K562 (cell line): ENCODE measurements around the gene ZNF26. TPM values are rescaled to one million over a fixed set of nuclear protein-coding genes. Genes with fewer than 3 reads are reported as not detected.

Experiments used
- HDAC1 ChIP-seq, 2 experiments: fragments of 450-650 bp; IDR thresholded peaks; 2 replicates each; pipeline ENCODE4 v1.6.1; 2016 to 2017; ENCODE audit warnings: inconsistent platforms in 1 of 2, mild to moderate bottlenecking in 1 of 2, moderate library complexity in 1 of 2
- HDAC6 ChIP-seq: IDR thresholded peaks from 2 replicates; pipeline ENCODE4 v1.6.1; 2012; ENCODE audit warnings: low read depth, mild to moderate bottlenecking, control low read depth, inconsistent platforms, low read length, moderate library complexity
- HDGF ChIP-seq: fragments of 450-650 bp; IDR thresholded peaks from 2 replicates; pipeline ENCODE4 v1.6.1; 2016
- MIER1 ChIP-seq: fragments of 450-650 bp; IDR thresholded peaks from 2 replicates; pipeline ENCODE4 v1.6.1; 2016; ENCODE audit warnings: antibody characterized with exemption, mild to moderate bottlenecking, low read depth
- PTBP1 ChIP-seq: fragments of 200-400 bp; formaldehyde crosslinking; IDR thresholded peaks from 2 replicates; pipeline ENCODE4 v1.6.1; 2017; ENCODE audit warnings: low read depth, low read length
- SP2 ChIP-seq: IDR thresholded peaks from 2 replicates; pipeline ENCODE4 v1.6.1; 2011; ENCODE audit warnings: mild to moderate bottlenecking, low read depth, low read length, moderate library complexity; ENCODE audit not compliant: poor library complexity, severe bottlenecking; ENCODE audit errors: extremely low read depth
- TBL1XR1 ChIP-seq, 2 experiments: IDR thresholded peaks; 2 replicates each; pipeline ENCODE4 v1.6.1; 2012; ENCODE audit warnings: improper control_type of control experiment in 2 of 2, low read length in 2 of 2, mild to moderate bottlenecking in 1 of 2
- ZC3H8 ChIP-seq: fragments of 450-650 bp; IDR thresholded peaks from 2 replicates; pipeline ENCODE4 v1.6.1; 2017
- polyA plus RNA-seq, 8 experiments: library from polyadenylated mRNA; depleted of rRNA in 4 of 8; stranded (reverse) in 5 of 8; unstranded in 3 of 8; fragments of >200 nt; fragmentation: Nextera tagmentation in 2 of 8; fragmentation: Illumina TruSeq in 1 of 8; extraction: Ambion mirVana in 2 of 8; extraction: Trizol in 1 of 8; gene quantifications; 2 replicates each; pipeline versions ENCODE4 v1.2.1 to v1.2.3, GENCODE V29; 2011 to 2014; ENCODE audit warnings: inconsistent platforms in 1 of 8, missing spikeins in 1 of 8
- total RNA-seq, 7 experiments: library from RNA; depleted of rRNA in 6 of 7; stranded (reverse); fragments of >200 nt in 6 of 7; fragmentation: Illumina TruSeq in 2 of 7; extraction: Trizol in 2 of 7; gene quantifications; 2 replicates each; pipeline versions ENCODE4 v1.2.1 to v1.2.3, GENCODE V29; 2011 to 2021; ENCODE audit warnings: low replicate concordance in 1 of 7
- TF ChIP-seq, protein P1 (sequence below): sonication (generic); formaldehyde crosslinking; IDR thresholded peaks from 2 replicates; pipeline ENCODE4 v1.8.0; 2022; ENCODE audit warnings: mild to moderate bottlenecking, low read depth, missing genetic modification reagents
- TF ChIP-seq, protein P2 (sequence below): fragments of 450-650 bp; IDR thresholded peaks from 2 replicates; pipeline ENCODE4 v1.6.1; 2014; ENCODE audit warnings: low read depth, mild to moderate bottlenecking, moderate library complexity, borderline replicate concordance
- TF ChIP-seq, protein P3 (sequence below): fragments of 250-450 bp; sonication (Bioruptor Pico); IDR thresholded peaks from 2 replicates; pipeline ENCODE4 v1.8.0; 2021; ENCODE audit warnings: moderate library complexity, mild to moderate bottlenecking, inconsistent platforms
- TF ChIP-seq, protein P4 (sequence below): fragments of 200-800 bp; sonication (Bioruptor generic); IDR thresholded peaks from 2 replicates; pipeline ENCODE4 v1.6.1; 2016; ENCODE audit warnings: missing genetic modification characterization, missing compliant biosample characterization
- TF ChIP-seq, protein P5 (sequence below): fragments of 450-650 bp; IDR thresholded peaks from 2 replicates; pipeline ENCODE4 v1.6.1; 2016; ENCODE audit warnings: borderline replicate concordance

The ZNF26 gene
- total and polyA plus RNA-seq, 9 of the 15 experiments (the other 6 are each of a cell fraction or from before 2014, with no cell fraction given), result 1.2 to 14.1 (median 8.0) TPM

DNA sequence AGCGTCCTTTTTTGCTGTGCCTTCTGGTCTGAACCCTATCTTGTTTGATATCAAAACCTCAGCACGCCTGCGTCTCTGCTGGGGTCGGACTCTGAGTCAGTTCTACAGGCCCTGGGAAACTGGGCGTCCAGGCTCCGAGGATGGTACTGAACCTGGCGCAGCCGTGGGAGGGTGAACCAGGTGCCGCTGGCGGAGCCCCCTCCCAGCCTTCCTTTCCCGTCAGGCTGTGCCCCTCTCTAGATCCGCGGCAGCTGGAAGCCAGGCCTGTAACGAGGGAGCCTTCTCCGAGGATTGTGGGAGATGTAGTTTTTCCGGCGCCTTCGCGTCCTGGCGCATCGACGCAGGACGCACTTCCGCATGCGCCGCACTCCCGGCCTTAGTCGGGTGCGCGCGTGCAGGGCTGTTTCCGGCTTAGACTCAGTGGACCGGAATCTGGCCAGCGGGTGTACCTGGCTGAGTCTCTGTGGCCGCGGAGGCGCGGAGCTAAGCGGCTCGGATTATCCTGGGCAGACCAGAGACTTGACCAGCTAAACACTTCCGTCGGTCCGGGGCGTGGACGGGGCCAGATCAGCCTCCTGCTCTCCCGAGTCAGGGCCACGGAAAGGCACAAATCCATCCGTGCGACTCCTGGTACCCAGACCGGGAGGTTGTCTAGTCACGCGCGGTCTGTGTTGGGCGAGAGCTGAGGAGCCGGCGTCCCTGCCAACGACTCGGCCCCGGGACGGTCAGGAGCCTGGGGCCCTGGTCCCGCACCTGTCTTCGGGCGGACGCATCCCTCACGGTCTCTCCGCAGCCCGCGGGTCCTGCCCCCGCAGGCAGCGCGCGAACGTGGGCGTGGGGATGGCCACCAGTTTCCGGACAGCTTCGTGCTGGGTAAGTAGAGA, at the start of gene ZNF26 (continued):
- TF ChIP-seq, protein P1, sequence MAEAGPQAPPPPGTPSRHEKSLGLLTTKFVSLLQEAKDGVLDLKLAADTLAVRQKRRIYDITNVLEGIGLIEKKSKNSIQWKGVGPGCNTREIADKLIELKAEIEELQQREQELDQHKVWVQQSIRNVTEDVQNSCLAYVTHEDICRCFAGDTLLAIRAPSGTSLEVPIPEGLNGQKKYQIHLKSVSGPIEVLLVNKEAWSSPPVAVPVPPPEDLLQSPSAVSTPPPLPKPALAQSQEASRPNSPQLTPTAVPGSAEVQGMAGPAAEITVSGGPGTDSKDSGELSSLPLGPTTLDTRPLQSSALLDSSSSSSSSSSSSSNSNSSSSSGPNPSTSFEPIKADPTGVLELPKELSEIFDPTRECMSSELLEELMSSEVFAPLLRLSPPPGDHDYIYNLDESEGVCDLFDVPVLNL, result 0 out of 2 replicates have a peak, but pooled peaks have one; percentile 42
- no peak for TF ChIP-seq HDGF
- TF ChIP-seq SP2, result no peak
- peak; percentile 92 to 94 for TF ChIP-seq TBL1XR1 (IDR thresholded peaks at IDR 0.05; ENCODE audit: low read length in 2 of 2)
- TF ChIP-seq MIER1, result no peak
- TF ChIP-seq, protein P2, sequence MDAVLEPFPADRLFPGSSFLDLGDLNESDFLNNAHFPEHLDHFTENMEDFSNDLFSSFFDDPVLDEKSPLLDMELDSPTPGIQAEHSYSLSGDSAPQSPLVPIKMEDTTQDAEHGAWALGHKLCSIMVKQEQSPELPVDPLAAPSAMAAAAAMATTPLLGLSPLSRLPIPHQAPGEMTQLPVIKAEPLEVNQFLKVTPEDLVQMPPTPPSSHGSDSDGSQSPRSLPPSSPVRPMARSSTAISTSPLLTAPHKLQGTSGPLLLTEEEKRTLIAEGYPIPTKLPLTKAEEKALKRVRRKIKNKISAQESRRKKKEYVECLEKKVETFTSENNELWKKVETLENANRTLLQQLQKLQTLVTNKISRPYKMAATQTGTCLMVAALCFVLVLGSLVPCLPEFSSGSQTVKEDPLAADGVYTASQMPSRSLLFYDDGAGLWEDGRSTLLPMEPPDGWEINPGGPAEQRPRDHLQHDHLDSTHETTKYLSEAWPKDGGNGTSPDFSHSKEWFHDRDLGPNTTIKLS, result peak; percentile 86
- TF ChIP-seq, protein P3, sequence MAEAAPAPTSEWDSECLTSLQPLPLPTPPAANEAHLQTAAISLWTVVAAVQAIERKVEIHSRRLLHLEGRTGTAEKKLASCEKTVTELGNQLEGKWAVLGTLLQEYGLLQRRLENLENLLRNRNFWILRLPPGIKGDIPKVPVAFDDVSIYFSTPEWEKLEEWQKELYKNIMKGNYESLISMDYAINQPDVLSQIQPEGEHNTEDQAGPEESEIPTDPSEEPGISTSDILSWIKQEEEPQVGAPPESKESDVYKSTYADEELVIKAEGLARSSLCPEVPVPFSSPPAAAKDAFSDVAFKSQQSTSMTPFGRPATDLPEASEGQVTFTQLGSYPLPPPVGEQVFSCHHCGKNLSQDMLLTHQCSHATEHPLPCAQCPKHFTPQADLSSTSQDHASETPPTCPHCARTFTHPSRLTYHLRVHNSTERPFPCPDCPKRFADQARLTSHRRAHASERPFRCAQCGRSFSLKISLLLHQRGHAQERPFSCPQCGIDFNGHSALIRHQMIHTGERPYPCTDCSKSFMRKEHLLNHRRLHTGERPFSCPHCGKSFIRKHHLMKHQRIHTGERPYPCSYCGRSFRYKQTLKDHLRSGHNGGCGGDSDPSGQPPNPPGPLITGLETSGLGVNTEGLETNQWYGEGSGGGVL (CRISPR knock-in tag), result no peak
- peak in 1 of 2 experiments; percentile 95; a peak in 2 of 4 replicates for TF ChIP-seq HDAC1 (IDR thresholded peaks at IDR 0.05)
- TF ChIP-seq, protein P4, sequence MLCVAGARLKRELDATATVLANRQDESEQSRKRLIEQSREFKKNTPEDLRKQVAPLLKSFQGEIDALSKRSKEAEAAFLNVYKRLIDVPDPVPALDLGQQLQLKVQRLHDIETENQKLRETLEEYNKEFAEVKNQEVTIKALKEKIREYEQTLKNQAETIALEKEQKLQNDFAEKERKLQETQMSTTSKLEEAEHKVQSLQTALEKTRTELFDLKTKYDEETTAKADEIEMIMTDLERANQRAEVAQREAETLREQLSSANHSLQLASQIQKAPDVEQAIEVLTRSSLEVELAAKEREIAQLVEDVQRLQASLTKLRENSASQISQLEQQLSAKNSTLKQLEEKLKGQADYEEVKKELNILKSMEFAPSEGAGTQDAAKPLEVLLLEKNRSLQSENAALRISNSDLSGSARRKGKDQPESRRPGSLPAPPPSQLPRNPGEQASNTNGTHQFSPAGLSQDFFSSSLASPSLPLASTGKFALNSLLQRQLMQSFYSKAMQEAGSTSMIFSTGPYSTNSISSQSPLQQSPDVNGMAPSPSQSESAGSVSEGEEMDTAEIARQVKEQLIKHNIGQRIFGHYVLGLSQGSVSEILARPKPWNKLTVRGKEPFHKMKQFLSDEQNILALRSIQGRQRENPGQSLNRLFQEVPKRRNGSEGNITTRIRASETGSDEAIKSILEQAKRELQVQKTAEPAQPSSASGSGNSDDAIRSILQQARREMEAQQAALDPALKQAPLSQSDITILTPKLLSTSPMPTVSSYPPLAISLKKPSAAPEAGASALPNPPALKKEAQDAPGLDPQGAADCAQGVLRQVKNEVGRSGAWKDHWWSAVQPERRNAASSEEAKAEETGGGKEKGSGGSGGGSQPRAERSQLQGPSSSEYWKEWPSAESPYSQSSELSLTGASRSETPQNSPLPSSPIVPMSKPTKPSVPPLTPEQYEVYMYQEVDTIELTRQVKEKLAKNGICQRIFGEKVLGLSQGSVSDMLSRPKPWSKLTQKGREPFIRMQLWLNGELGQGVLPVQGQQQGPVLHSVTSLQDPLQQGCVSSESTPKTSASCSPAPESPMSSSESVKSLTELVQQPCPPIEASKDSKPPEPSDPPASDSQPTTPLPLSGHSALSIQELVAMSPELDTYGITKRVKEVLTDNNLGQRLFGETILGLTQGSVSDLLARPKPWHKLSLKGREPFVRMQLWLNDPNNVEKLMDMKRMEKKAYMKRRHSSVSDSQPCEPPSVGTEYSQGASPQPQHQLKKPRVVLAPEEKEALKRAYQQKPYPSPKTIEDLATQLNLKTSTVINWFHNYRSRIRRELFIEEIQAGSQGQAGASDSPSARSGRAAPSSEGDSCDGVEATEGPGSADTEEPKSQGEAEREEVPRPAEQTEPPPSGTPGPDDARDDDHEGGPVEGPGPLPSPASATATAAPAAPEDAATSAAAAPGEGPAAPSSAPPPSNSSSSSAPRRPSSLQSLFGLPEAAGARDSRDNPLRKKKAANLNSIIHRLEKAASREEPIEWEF, result no peak
- no peak for TF ChIP-seq ZC3H8
- TF ChIP-seq, protein P5, sequence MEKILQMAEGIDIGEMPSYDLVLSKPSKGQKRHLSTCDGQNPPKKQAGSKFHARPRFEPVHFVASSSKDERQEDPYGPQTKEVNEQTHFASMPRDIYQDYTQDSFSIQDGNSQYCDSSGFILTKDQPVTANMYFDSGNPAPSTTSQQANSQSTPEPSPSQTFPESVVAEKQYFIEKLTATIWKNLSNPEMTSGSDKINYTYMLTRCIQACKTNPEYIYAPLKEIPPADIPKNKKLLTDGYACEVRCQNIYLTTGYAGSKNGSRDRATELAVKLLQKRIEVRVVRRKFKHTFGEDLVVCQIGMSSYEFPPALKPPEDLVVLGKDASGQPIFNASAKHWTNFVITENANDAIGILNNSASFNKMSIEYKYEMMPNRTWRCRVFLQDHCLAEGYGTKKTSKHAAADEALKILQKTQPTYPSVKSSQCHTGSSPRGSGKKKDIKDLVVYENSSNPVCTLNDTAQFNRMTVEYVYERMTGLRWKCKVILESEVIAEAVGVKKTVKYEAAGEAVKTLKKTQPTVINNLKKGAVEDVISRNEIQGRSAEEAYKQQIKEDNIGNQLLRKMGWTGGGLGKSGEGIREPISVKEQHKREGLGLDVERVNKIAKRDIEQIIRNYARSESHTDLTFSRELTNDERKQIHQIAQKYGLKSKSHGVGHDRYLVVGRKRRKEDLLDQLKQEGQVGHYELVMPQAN, result peak; percentile 94
- TF ChIP-seq PTBP1, result no peak
- no peak for TF ChIP-seq HDAC6
